Activated CD4-positive, alpha-beta memory T cell treated with anti-CD3 and anti-CD28 coated beads, Interleukin-2, amount 10 ng/mL, durations not matched to agents 7 days and 5 days (primary cell): ENCODE results near the gene ADH7. TPM values are rescaled to one million over a fixed set of nuclear protein-coding genes. Genes with fewer than 3 reads are reported as not detected.
"Not testable (repeated sequence)": the region's sequence is repeated elsewhere in the genome, so short reads cannot be mapped to it uniquely, and the experiment has no call there.

ENCODE experiments used
- CTCF ChIA-PET: fragments of 350-600 bp; sonication (Branson Sonifier 250); formaldehyde crosslinking; loops from one replicate; lab custom pipeline; 2021; ENCODE audit warnings: antibody characterized with exemption, inconsistent platforms; lab: Charles Lee
- POLR2A ChIA-PET: fragments of 350-600 bp; sonication (Branson Sonifier 250); formaldehyde crosslinking; loops from one replicate; lab custom pipeline; 2021; ENCODE audit warnings: antibody characterized with exemption; lab: Charles Lee
- DNase-seq: peaks from one replicate; pipeline ENCODE4 v3.0.0-alpha.2; 2020
- H3K27ac Mint-ChIP-seq: one replicate; pipeline ENCODE4 v1.8.0; 2021; ENCODE audit warnings: mild to moderate bottlenecking, mixed read lengths
- H3K27me3 Mint-ChIP-seq: one replicate; pipeline ENCODE4 v1.8.0; 2021; ENCODE audit warnings: mixed read lengths
- H3K36me3 Mint-ChIP-seq: one replicate; pipeline ENCODE4 v1.8.0; 2021; ENCODE audit warnings: low read depth, mixed read lengths
- H3K4me1 Mint-ChIP-seq: one replicate; pipeline ENCODE4 v1.8.0; 2021; ENCODE audit warnings: mixed read lengths
- H3K4me3 Mint-ChIP-seq: one replicate; pipeline ENCODE4 v1.8.0; 2021; ENCODE audit warnings: mild to moderate bottlenecking, mixed read lengths
- H3K9me3 Mint-ChIP-seq: one replicate; pipeline ENCODE4 v1.8.0; 2021; ENCODE audit warnings: mixed read lengths
- total RNA-seq, 2 experiments: library from RNA; stranded (reverse); gene quantifications; one replicate each; pipeline ENCODE4 v1.2.3, GENCODE V29; 2021

ADH7 gene
- total RNA-seq, 2 experiments from 2014 or later, result not detected

DNA sequence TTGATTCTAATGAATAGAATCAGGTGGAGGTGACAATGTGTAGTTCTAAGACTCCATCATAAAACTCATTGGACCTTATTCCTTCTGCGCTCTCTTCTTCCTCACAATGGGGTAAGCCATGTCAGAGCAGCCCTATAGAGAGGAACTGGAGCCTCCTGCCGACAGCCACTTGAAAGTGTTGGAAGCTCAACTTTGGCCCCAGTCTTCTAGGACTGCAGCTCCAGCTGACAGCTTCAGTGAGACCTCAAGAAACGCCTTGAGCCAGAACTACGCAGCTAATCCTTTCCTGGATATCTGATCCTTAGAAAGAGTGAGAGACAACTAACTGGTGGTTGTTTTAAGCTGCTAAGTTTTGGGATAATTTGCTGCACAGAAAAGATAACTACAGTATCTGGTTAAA lies 22.1 kb upstream of the ADH7 start:
- Mint-ChIP-seq H3K36me3 (no peaks in the 10 kb centered on the region), H3K27me3 (peaks cover 7% of the 10 kb centered on the region), H3K9me3 (peaks cover 3% of the 10 kb centered on the region), H3K4me1 (no peaks in the 10 kb centered on the region), H3K4me3 (no peak overlapping the region), H3K27ac (no peak overlapping the region)
- CTCF ChIA-PET, result interaction anchor here (1.7 kb wide), 1 partner anchor 52 kb away, joined by 6 read pairs; no protein-coding TSS in a partner anchor
- POLR2A ChIA-PET, result no interaction called here
- DNase-seq, result no peak

DNA sequence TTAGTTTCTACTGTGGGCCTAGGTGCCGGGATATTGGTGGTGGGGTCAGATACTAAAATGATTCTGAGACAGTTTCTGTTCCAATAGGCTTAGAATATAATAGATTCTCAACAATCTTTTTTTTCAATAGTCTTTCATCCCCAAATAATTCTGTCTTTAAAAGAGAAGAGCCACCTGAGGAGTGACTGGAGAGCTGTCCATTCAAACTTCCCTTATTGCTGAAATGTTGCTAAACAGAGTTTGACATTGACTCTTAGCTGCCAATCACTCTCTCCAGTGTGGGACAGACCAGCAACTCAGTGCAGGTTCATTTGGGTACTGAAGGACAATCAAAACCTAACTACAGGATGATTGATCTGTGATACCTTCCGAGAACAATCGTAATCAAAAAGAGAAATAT lies 12.4 kb upstream of the ADH7 start:
- ChIA-PET CTCF (no interaction called here), POLR2A (no interaction called here)
- Mint-ChIP-seq H3K9me3 (peaks cover 16% of the 10 kb centered on the region), H3K27me3 (peaks cover 32% of the 10 kb centered on the region), H3K4me3 (no peak overlapping the region), H3K36me3 (no peaks in the 10 kb centered on the region), H3K4me1 (peaks cover 6% of the 10 kb centered on the region), H3K27ac (no peak overlapping the region)
- no peak for DNase-seq

DNA sequence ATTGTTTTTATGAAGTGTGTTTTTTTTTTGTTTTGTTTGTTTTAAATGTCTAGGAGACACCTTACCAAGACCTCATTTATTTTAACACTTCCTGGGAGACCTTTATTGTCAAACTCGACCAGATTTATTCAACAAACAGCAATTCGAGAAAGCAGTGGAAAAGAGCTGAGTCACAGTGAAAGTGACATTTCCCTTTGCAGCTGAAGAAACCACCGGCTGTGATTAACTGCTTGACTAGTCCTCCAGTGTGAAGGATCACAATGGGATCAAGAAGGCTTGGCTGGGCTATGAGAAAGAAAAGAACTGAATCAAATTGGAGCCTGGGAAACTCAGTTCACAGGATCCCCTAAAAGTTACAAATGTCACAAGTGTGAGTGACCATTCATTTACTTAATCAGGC lies 11.9 kb upstream of the ADH7 start:
- ChIA-PET CTCF (no interaction called here), POLR2A (no interaction called here)
- Mint-ChIP-seq H3K9me3 (peaks cover 14% of the 10 kb centered on the region), H3K4me1 (peaks cover 6% of the 10 kb centered on the region), H3K4me3 (no peak overlapping the region), H3K36me3 (no peaks in the 10 kb centered on the region), H3K27ac (no peak overlapping the region), H3K27me3 (peaks cover 32% of the 10 kb centered on the region)
- no peak for DNase-seq

DNA sequence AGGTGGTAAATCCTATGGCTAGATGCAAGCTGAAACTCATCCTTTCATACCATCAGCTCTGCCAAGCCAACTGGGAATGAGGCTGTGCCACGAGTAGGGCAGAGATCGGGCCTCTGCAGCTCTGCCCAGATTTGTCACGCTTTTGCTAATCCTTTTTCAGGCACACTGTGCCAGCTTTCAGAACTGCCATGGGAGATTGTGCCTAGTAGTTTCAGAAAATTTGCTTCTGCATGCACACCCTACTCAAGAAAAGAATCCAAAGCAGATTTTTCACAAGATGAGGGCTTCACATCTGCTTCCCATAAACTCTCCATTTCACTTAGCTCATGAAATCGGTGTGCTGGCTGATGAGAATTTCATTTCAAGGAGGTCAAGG lies 3.3 kb upstream of the ADH7 start:
- no peak overlapping the region for H3K4me3 Mint-ChIP-seq
- H3K9me3 Mint-ChIP-seq, result no peaks in the 10 kb centered on the region

GRCh38 chr4:99437723-99438404 lies 2.7 kb upstream of the ADH7 start:
- no peak for DNase-seq
- peaks cover 10% of the 10 kb centered on the region for H3K27me3 Mint-ChIP-seq
- CTCF ChIA-PET, result no interaction called here
- no peak overlapping the region for H3K4me3 Mint-ChIP-seq
- H3K27ac Mint-ChIP-seq, result no peak overlapping the region
- no peaks in the 10 kb centered on the region for H3K4me1 Mint-ChIP-seq
- POLR2A ChIA-PET, result no interaction called here
- H3K36me3 Mint-ChIP-seq, result no peaks in the 10 kb centered on the region
- H3K9me3 Mint-ChIP-seq, result no peaks in the 10 kb centered on the region

More for the DNA sequence above, 3.3 kb upstream of the ADH7 start:
- H3K4me1 Mint-ChIP-seq, result no peaks in the 10 kb centered on the region
- no peak for DNase-seq
- ChIA-PET POLR2A (no interaction called here), CTCF (no interaction called here)
- no peak overlapping the region for H3K27ac Mint-ChIP-seq
- no peaks in the 10 kb centered on the region for H3K36me3 Mint-ChIP-seq
- peaks cover 10% of the 10 kb centered on the region for H3K27me3 Mint-ChIP-seq

DNA sequence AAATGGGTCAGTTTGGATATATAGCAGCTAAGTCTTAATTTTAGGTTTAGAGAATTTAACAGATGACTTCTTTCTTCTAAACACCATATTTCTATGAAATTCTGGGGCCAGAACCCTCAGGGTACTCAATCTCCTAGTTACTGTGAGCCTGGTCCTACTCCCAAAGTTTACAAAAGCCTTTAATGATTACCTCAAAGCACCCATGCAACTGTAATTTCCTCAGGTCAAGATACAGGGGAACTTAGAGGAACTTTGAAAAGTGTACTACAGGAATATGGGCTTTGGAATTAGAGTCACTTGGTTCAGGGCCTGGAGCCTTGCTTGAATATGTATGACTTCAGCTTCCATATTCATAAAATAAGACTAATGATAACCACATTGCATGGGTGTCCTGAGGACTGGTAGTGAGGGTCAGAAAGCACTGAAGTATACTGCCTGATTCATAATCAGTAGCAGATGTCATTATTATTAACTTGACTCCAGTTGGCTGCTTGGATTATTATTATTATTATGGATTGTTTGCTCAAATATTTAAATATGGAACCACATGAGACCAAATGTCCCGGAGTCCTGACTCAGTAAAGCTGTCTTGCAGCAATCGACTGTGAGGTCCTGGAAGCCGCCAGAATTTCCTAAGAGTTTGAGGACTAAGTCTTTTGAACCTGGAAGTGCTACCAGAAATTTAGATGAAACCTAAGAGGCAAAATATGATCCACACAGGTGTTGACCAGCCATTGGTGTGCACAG lies 2.0 kb upstream of the ADH7 start:
- no peak overlapping the region for H3K27ac Mint-ChIP-seq
- POLR2A ChIA-PET, result no interaction called here
- no peak overlapping the region for H3K4me3 Mint-ChIP-seq
- H3K27me3 Mint-ChIP-seq, result peaks cover 10% of the 10 kb centered on the region
- no peaks in the 10 kb centered on the region for H3K9me3 Mint-ChIP-seq
- CTCF ChIA-PET, result no interaction called here
- no peak for DNase-seq
- no peaks in the 10 kb centered on the region for H3K36me3 Mint-ChIP-seq
- H3K4me1 Mint-ChIP-seq, result no peaks in the 10 kb centered on the region

DNA sequence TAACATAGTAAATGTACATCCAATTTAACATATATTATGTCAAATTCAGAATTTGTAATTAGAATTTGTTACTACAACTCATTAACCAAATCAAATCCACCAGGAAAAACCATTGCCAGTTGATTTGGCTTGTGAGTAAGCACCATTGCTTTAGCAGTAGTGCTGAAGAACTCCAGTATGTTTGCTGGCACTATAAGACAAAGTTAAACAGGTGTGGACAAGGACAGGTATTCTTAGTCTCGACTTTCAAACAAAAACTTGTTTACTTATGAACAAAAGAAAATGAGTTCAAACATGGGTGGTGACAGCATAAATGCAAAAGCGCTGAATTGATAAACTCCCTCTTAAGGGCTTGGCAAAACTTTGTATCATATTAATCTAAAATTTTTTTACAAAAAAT lies 1.3 kb upstream of the ADH7 start:
- Mint-ChIP-seq H3K9me3 (no peaks in the 10 kb centered on the region), H3K4me1 (no peaks in the 10 kb centered on the region), H3K27me3 (peaks cover 8% of the 10 kb centered on the region), H3K27ac (no peak overlapping the region), H3K36me3 (no peaks in the 10 kb centered on the region), H3K4me3 (no peak overlapping the region)
- POLR2A ChIA-PET, result no interaction called here
- CTCF ChIA-PET, result no interaction called here
- no peak for DNase-seq

GRCh38 chr4:99430106-99430505 lies 5.0 kb downstream of the ADH7 start:
- Mint-ChIP-seq H3K4me1 (no peaks in the 10 kb centered on the region), H3K9me3 (no peaks in the 10 kb centered on the region), H3K27me3 (peaks cover 9% of the 10 kb centered on the region), H3K36me3 (no peaks in the 10 kb centered on the region), H3K4me3 (no peak overlapping the region), H3K27ac (no peak overlapping the region)
- ChIA-PET CTCF (no interaction called here), POLR2A (no interaction called here)
- no peak for DNase-seq

DNA sequence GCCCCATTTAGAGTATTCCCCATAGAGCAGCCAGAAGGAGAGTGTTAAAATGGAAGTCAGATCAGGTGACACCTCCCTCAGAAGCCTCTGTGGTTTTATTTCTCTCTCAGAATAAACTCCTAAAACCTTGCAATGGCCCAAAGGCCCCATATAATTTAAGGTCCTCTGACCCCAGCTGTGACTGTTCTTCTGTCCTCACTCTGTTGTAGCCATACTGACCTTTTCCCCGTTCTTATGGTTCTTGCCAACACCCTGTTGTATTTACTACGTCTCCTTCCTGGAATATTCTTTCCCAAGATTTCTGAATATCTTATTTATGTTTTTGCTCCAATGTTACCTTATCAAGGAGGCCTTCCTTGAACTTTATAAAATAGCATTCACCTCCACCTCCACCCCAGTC lies 18.0 kb downstream of the ADH7 start:
- Mint-ChIP-seq H3K36me3 (no peaks in the 10 kb centered on the region), H3K9me3 (no peaks in the 10 kb centered on the region), H3K4me1 (no peaks in the 10 kb centered on the region), H3K27ac (no peak overlapping the region), H3K4me3 (no peak overlapping the region), H3K27me3 (peaks cover 9% of the 10 kb centered on the region)
- ChIA-PET POLR2A (no interaction called here), CTCF (no interaction called here)
- no peak for DNase-seq

GRCh38 chr4:99415762-99416161 lies 19.4 kb downstream of the ADH7 start:
- not testable (repeated sequence) for H3K36me3 Mint-ChIP-seq

DNA sequence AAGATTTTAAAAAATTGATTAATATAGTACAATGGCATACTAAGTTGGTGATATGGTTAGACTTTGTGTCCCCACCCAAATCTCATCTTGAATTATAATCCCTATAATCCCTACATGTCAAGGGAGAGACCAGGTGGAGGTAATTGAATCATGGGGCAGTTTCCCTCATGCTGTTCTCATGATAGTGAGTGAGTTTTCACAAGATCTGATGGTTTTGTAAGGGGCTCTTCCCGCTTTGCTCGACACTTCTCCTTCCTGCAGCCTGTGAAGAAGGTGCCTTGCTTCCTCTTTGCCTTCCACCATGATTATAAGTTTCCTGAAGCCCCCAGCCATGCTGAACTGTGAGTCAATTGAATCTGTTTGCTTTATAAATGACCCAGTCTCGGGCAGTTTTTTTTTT lies 20.2 kb downstream of the ADH7 start:
- H3K9me3 Mint-ChIP-seq, DNase-seq, POLR2A ChIA-PET, H3K27me3 Mint-ChIP-seq, H3K4me1 Mint-ChIP-seq, H3K4me3 Mint-ChIP-seq, H3K27ac Mint-ChIP-seq, CTCF ChIA-PET, H3K36me3 Mint-ChIP-seq: not testable (repeated sequence)

More at GRCh38 chr4:99415762-99416161, 19.4 kb downstream of the ADH7 start:
- H3K4me3 Mint-ChIP-seq, CTCF ChIA-PET, H3K27me3 Mint-ChIP-seq, H3K27ac Mint-ChIP-seq, H3K4me1 Mint-ChIP-seq, POLR2A ChIA-PET, DNase-seq, H3K9me3 Mint-ChIP-seq: not testable (repeated sequence)

DNA sequence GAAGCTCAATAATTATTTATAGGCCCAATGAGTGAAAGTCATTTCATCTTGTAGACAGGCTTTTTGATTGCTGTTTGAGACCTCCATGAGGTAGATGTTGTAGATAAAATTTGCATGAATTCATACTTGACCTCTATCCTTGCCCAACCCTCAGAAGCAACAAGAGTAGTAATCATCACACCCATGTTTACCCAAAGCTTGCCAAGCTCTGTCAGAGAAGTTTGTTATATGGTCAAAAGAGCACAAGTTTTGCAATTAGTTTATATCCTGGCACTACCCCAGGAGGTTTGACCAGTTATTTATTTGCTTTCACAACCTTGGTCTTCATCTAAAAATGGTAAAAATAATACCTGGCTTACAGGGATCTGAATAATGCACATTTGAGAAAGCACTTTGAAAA lies 20.7 kb downstream of the ADH7 start:
- ChIA-PET POLR2A (no interaction called here), CTCF (no interaction called here)
- peaks cover 5% of the 10 kb centered on the region for H3K27me3 Mint-ChIP-seq
- no peak for DNase-seq
- H3K4me3 Mint-ChIP-seq, result no peak overlapping the region
- no peaks in the 10 kb centered on the region for H3K9me3 Mint-ChIP-seq
- H3K4me1 Mint-ChIP-seq, result peaks cover 1% of the 10 kb centered on the region
- no peaks in the 10 kb centered on the region for H3K36me3 Mint-ChIP-seq
- H3K27ac Mint-ChIP-seq, result no peak overlapping the region

DNA sequence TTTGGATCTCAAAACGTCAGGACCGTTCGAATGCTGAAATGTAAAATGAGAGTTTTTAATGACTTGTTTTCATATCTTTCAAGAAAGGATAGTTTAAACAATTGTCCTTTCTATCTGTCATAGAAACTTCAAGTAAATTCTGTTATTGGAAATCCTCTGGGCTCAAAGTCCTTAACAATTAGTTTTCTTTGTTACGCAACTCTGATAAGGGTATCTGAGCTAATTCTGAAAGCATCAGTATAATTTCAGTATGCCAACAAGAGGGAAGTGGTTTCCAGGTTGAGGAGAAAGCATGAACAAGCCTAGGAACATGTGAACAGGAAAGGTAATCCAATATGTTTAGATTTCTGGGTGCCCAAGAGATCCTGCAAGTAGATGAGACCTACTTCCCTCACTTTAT lies 22.0 kb downstream of the ADH7 start:
- no peaks in the 10 kb centered on the region for H3K9me3 Mint-ChIP-seq
- no peak for DNase-seq
- H3K4me3 Mint-ChIP-seq, result no peak overlapping the region
- H3K27ac Mint-ChIP-seq, result no peak overlapping the region
- H3K36me3 Mint-ChIP-seq, result no peaks in the 10 kb centered on the region
- H3K4me1 Mint-ChIP-seq, result peaks cover 1% of the 10 kb centered on the region
- H3K27me3 Mint-ChIP-seq, result peaks cover 3% of the 10 kb centered on the region
- ChIA-PET POLR2A (no interaction called here), CTCF (no interaction called here)

- ChIA-PET CTCF (interaction anchor here (0.6 to 2.8 kb wide), 4 partner anchors 52 to 416 kb away, joined by 3 to 8 read pairs (median 5); partner anchors contain the start of gene METAP1), POLR2A (interaction anchor here (1.5 kb wide), 1 partner anchor 416 kb away, joined by 4 read pairs; the partner anchor contains the start of gene METAP1)
Measured at GRCh38 chr4:99411041-99411440, 24.1 kb downstream of the ADH7 start.

More at GRCh38 chr4:99411041-99411440, 24.1 kb downstream of the ADH7 start:
- Mint-ChIP-seq H3K27me3 (peaks cover 15% of the 10 kb centered on the region), H3K4me1 (peaks cover 1% of the 10 kb centered on the region), H3K27ac (no peak overlapping the region), H3K4me3 (no peak overlapping the region), H3K36me3 (no peaks in the 10 kb centered on the region), H3K9me3 (no peaks in the 10 kb centered on the region)
- no peak for DNase-seq
